Cardiac muscle cell (in vitro differentiated cells and primary cell): ENCODE data around the gene HOXB2. TPM values are rescaled to one million over a fixed set of nuclear protein-coding genes. Genes with fewer than 3 reads are reported as not detected.
A peak's percentile ranks its signal among the peaks of the same experiment; 100 is the strongest.

Experiments
- DNase-seq, 2 donors: peaks; one replicate each; pipeline versions ENCODE4 v3.0.0 to v3.0.0-alpha.2; 2010 to 2017; ENCODE audit warnings: low read depth in 1 of 2, low spot score in 1 of 2
- H3K27ac ChIP-seq: fragments of 200-600 bp; sonication (generic); 2 replicates; pipeline ENCODE4 v1.5.1; 2016
- H3K27me3 ChIP-seq: fragments of 200-600 bp; sonication (generic); 2 replicates; pipeline ENCODE4 v1.6.0; 2016; ENCODE audit warnings: control low read depth
- H3K36me3 ChIP-seq: fragments of 200-600 bp; sonication (generic); 2 replicates; pipeline ENCODE4 v1.5.1; 2016; ENCODE audit warnings: control low read depth
- H3K4me1 ChIP-seq: fragments of 200-600 bp; sonication (generic); 2 replicates; pipeline ENCODE4 v1.8.1; 2017; ENCODE audit warnings: low read depth, mild to moderate bottlenecking, mixed run types
- H3K4me3 ChIP-seq: fragments of 200-600 bp; sonication (generic); 2 replicates; pipeline ENCODE4 v1.5.1; 2016; ENCODE audit warnings: mild to moderate bottlenecking
- H3K9me3 ChIP-seq: fragments of 200-600 bp; sonication (generic); 2 replicates; pipeline ENCODE4 v1.5.1; 2017; ENCODE audit warnings: low read depth, mild to moderate bottlenecking, control low read depth
- polyA plus RNA-seq: library from polyadenylated mRNA; unstranded; fragments of >200 nt; fragmentation: Nextera tagmentation; extraction: Ambion mirVana; gene quantifications from 2 replicates; pipeline ENCODE4 v1.2.1, GENCODE V29; 2016
- total RNA-seq: library from RNA; depleted of rRNA; stranded (reverse); fragments of >200 nt; gene quantifications from 2 replicates; pipeline ENCODE4 v1.2.3, GENCODE V29; 2016
- TF ChIP-seq, protein P1 (sequence below): IDR thresholded peaks from 2 replicates; pipeline ENCODE4 v1.5.1; 2012; ENCODE audit warnings: low read depth, mild to moderate bottlenecking, low read length

HOXB2 gene
- total and polyA plus RNA-seq, 2 experiments from 2014 or later, result 107 to 111 TPM

DNA sequence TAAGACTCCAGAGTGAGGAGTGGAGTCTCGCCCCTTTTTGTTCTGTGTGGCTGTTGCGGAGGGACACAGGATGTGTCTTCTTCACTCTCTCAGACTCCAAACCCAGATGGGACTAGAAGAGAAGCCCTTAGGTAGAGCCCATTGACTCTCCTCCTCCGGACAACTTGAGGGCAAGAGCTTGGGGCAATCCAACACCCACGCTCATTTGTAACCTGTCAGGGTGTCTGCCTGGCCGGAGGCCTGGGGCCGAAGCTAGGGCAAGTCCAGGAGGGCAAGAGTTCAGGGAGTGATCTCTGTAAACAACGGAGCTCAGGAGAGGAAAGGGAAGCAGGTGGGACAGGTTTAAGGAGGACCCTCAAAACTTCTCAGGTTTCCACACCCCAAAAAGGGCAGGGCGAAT lies 12.6 kb downstream of the HOXB2 start:
- Histone ChIP-seq H3K27me3 (no peaks in the 10 kb centered on the region), H3K4me3 (no peak overlapping the region), H3K4me1 (peaks cover 63% of the 10 kb centered on the region), H3K36me3 (no peaks in the 10 kb centered on the region), H3K27ac (no peak overlapping the region), H3K9me3 (no peaks in the 10 kb centered on the region)
- no peak for DNase-seq
- TF ChIP-seq, protein P1, sequence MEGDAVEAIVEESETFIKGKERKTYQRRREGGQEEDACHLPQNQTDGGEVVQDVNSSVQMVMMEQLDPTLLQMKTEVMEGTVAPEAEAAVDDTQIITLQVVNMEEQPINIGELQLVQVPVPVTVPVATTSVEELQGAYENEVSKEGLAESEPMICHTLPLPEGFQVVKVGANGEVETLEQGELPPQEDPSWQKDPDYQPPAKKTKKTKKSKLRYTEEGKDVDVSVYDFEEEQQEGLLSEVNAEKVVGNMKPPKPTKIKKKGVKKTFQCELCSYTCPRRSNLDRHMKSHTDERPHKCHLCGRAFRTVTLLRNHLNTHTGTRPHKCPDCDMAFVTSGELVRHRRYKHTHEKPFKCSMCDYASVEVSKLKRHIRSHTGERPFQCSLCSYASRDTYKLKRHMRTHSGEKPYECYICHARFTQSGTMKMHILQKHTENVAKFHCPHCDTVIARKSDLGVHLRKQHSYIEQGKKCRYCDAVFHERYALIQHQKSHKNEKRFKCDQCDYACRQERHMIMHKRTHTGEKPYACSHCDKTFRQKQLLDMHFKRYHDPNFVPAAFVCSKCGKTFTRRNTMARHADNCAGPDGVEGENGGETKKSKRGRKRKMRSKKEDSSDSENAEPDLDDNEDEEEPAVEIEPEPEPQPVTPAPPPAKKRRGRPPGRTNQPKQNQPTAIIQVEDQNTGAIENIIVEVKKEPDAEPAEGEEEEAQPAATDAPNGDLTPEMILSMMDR, result no peak

DNA sequence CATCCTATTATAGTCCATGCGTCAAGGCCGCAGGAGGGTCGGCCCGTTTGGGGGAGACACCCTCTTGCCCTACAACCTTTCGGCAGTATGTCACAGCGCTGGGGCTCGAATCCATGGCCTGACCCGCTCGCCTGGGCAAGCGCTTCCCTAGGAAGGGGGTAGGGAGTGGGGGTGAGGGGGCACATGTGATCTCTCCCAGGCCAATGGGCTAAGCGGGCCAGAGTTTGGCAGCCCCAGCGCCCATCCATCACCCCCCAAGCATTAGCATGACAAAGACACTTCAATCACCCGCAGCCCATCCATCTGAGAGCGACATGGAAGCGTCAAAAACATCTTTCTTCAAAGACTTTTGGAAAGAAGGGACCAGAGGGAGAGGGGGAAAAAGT lies 14.0 kb downstream of the HOXB2 start, which contains the start of gene HOXB1:
TSS of gene HOXB1 (minus strand) at position 125 of the 386 bp plus-strand sequence. CDS start at position 18, 107 bp downstream.
- Histone ChIP-seq H3K4me1 (peaks cover 77% of the 10 kb centered on the region), H3K36me3 (no peaks in the 10 kb centered on the region), H3K4me3 (no peak within 1 kb of the TSS), H3K9me3 (no peaks in the 10 kb centered on the region), H3K27ac (peak within 1 kb of the TSS; percentile 68), H3K27me3 (no peaks in the 10 kb centered on the region)
- TF ChIP-seq, protein P1, result no peak
- DNase-seq, result no peak

DNA sequence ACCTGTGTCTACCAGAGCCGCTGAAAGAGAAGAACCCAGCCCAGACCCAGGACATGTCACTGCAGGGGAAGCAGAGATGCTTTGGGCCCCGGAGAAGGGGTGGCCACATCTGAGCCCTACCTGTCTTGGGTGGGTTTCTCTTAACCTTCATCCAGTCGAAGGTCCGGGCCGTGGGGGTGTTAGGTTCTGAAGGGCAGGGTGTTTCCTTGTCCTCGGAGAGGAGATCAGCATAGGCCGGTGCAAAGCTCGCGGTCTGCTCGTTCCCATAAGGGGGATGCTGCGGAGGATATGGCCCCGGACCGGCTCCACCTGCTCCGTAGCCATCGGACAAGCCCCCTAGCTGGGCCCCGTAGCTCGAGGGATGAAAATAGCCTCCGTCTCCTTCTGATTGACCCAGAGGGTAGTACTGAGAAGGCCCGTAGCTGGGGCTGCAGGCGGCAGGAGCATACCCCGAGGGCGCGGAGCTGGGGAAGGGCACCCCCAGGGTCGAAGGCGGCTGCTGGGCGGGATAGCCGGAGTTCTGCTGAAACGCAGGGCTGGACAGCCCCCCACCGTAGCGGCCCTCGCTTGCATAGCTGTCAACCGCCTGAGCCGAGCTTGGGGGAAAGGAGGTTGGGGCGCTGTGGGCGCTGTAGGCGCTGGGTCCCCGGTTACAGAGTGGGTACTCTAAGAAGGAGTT lies 14.6 kb downstream of the HOXB2 start:
- no peak for DNase-seq
- no peak overlapping the region for H3K27ac ChIP-seq
- H3K4me3 ChIP-seq, result no peak overlapping the region
- H3K27me3 ChIP-seq, result no peaks in the 10 kb centered on the region
- H3K9me3 ChIP-seq, result no peaks in the 10 kb centered on the region
- peaks cover 79% of the 10 kb centered on the region for H3K4me1 ChIP-seq
- TF ChIP-seq, protein P1, result no peak
- H3K36me3 ChIP-seq, result no peaks in the 10 kb centered on the region

DNA sequence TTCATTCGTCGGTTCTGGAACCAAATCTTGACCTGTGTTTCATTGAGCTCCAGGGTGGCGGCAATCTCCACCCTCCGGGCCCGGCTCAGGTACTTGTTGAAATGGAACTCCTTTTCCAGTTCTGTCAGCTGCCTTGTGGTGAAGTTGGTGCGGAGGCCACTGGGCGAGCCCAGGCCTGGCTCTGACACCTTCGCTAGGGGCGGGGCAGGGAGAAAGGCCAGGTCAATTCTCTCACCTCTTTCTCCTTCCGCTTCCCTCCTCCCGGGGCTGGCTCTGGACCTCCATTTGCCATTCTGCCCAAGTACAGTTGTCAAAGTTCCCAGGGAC lies 15.3 kb downstream of the HOXB2 start:
- no peaks in the 10 kb centered on the region for H3K27me3 ChIP-seq
- TF ChIP-seq, protein P1, result no peak
- H3K27ac ChIP-seq, result peak overlapping the region; percentile 68
- H3K36me3 ChIP-seq, result no peaks in the 10 kb centered on the region
- H3K9me3 ChIP-seq, result no peaks in the 10 kb centered on the region
- peaks cover 79% of the 10 kb centered on the region for H3K4me1 ChIP-seq
- DNase-seq, result no peak
- no peak overlapping the region for H3K4me3 ChIP-seq

DNA sequence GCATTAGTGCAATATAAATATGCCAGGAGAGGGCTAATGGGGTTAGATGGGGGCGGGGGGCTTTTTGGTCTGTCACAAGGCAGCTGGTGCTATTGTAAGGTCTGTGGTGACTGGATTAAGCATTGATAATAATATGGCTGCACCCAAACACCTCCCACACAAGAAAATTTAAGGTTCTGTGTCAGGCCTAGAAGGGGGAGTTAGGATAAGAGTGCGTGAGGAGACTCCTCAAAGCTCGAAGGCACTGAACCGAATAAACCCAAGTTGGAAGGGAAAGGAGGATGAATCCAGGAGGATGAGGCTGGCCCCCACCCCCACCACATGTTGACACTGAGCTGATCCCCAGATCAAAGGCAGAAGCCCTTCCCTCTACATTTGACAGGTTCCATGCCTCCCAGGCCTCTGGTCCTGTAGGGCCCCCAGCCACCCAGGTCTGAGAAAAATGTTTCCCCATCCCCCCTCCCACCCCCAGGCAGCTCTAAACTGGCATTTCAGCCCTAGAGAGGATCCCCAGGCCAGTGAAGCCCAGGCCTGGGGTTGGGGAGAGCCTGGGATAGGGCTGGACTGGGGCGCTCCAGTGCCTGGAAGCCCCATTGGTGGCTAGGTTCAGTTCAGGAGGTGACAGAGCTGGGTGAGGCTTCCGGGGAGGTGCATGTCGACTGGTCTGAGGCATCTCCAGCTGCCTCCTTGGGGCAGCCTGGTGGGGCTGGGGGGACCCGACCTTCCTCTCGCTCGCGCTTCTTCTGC lies 15.8 kb downstream of the HOXB2 start:
- no peaks in the 10 kb centered on the region for H3K9me3 ChIP-seq
- TF ChIP-seq, protein P1, result no peak
- H3K4me1 ChIP-seq, result peaks cover 75% of the 10 kb centered on the region
- no peak overlapping the region for H3K4me3 ChIP-seq
- no peaks in the 10 kb centered on the region for H3K36me3 ChIP-seq
- DNase-seq, result no peak
- no peaks in the 10 kb centered on the region for H3K27me3 ChIP-seq
- peak overlapping the region; percentile 68 for H3K27ac ChIP-seq
